Motor neuron (in vitro differentiated cells): Measurements from ENCODE around the gene OSBPL2. TPM values are rescaled to one million over a fixed set of nuclear protein-coding genes. Genes with fewer than 3 reads are reported as not detected.

Experiments
- ATAC-seq, 8 experiments: fragments of 200-7000 bp; cut with Tn5 transposase; replicated peaks in 6 of 8; 2 replicates each; pipeline ENCODE4 v1.8.0; 2021; ENCODE audit warnings: mild to moderate bottlenecking in 8 of 8, moderate library complexity in 8 of 8
- H3K27ac ChIP-seq, 2 donors: fragments of 250-450 bp; sonication (Bioruptor Pico); 2 replicates each; pipeline ENCODE4 v1.9.0; 2021; ENCODE audit warnings: antibody characterized with exemption in 2 of 2, mild to moderate bottlenecking in 2 of 2, moderate library complexity in 1 of 2
- H3K4me1 ChIP-seq, 2 donors: fragments of 250-450 bp; sonication (Bioruptor Pico); replicated peaks in 1 of 2; 2 replicates each; pipeline ENCODE4 v1.6.1; 2021; ENCODE audit warnings: antibody characterized with exemption in 2 of 2, mild to moderate bottlenecking in 2 of 2, moderate library complexity in 1 of 2
- H3K4me3 ChIP-seq, 5 donors: fragments of 250-450 bp; sonication (Bioruptor Pico); 2 replicates each; pipeline ENCODE4 v1.9.0; 2021; ENCODE audit warnings: antibody characterized with exemption in 5 of 5, mild to moderate bottlenecking in 5 of 5, moderate library complexity in 4 of 5
- WGBS, 10 experiments: fragments of 450-650 bp; shearing (Covaris generic); methylation state at CpG; one replicate each; pipeline ENCODE4 v1.0.0; 2022; 5-methylcytosine and 5-hydroxymethylcytosine counted together
- in situ Hi-C, 9 experiments: fragments of 400-800 bp; cut with MboI; loops; one replicate each; pipeline ENCODE4 v1.15.0; 2021; ENCODE audit warnings: low sequenced_read_pairs in 9 of 9, low pct_unique_long_range_greater_than_20kb in 2 of 9; ENCODE audit not compliant: unreplicated experiment in 9 of 9
- total RNA-seq, 8 experiments: library from RNA; unstranded; fragments of 300-600 nt; gene quantifications; 2 replicates each; pipeline versions ENCODE4 v1.2.3 to v1.2.4, GENCODE V29; 2022

OSBPL2 gene
- total RNA-seq, 8 experiments from 2014 or later: 22.4 to 33.4 (median 26.6) TPM

DNA sequence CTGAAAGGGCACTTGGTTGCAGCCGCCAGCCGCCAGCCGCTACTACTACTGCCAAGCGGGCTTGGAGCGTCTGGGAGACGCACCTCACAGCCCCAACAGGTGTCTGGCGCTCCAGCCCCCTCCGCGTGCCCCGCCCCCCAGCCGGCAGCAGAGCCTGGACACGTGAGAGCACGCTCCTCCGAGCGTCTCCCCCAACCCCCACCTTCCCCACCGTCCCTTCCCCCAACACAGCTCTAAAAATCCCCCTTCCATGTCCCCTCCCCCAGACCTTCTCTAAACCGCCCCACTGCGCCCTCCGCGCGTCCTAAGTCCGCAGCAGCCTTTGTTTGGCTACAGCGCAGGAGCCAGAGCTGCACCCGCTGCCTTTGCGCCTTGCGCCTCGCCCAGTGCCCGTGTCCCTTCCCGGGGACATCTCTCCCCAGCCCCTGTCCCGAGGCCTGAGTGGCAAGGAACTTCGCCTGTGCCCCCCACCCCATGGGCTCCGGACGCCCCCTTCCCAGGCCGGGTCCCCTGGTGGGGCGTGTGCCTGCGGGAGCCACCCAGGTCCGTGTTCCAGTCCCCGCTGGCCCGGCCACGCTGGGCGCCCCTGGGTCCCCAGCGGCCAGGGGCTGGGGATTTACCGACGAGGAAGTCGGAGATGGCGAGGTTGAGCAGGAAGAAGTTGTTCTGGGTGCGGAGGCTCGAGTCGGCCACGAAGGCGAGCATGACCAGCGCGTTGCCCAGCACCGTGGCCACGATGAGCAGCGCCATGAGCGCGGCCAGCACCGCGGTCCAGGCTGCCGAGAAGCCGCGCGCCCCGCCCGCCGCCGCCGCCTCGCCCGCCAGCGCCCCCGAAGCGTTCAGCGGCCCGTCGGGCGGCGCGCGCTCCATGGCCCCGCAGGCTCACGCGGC lies 19.0 kb upstream of the OSBPL2 start:
- peak; percentile 19 to 66 (median 51) for ATAC-seq
- peak overlapping the region; percentile 37 to 53 (median 45) for H3K4me3 ChIP-seq
- in situ Hi-C loops: no loop called here
- peaks cover 23 to 27% of the 10 kb centered on the region in 2 donors for H3K4me1 ChIP-seq
- H3K27ac ChIP-seq: no peak overlapping the region
- whole genome bisulfite sequencing, 10 experiments: 3% methylated on average over 6 of the region's 84 CpGs; no CpG with 5 or more reads in 9 of the 10 experiments

- Histone ChIP-seq H3K27ac (no peak within 1 kb of the TSS), H3K4me1 (peaks cover 23 to 27% of the 10 kb centered on the region in 2 donors), H3K4me3 (peak within 1 kb of the TSS; percentile 37 to 53 (median 45))
- no CpG with 5 or more reads among the region's 84 CpGs for WGBS, 10 experiments
- ATAC-seq: peak; percentile 72 to 90 (median 78)
- in situ Hi-C loops: no loop called here
These were observed 18.2 kb upstream of the OSBPL2 start, which contains the start of gene HRH3 for GRCh38 chr20:62219992-62220665. TSS of gene HRH3 (minus strand) at chr20:62220278. CDS start at chr20:62219970, 308 bp downstream.

GRCh38 chr20:62220666-62221568 lies 17.4 kb upstream of the OSBPL2 start:
- ATAC-seq: peak in 5 of 8 experiments; percentile 10 to 39 (median 25)
- H3K4me3 ChIP-seq: peak overlapping the region; percentile 37 to 53 (median 45)
- 0 to 3% (median 0%) methylated on average over 1 to 11 of the region's 46 CpGs; no CpG with 5 or more reads in 7 of the 10 experiments for WGBS, 10 experiments

DNA sequence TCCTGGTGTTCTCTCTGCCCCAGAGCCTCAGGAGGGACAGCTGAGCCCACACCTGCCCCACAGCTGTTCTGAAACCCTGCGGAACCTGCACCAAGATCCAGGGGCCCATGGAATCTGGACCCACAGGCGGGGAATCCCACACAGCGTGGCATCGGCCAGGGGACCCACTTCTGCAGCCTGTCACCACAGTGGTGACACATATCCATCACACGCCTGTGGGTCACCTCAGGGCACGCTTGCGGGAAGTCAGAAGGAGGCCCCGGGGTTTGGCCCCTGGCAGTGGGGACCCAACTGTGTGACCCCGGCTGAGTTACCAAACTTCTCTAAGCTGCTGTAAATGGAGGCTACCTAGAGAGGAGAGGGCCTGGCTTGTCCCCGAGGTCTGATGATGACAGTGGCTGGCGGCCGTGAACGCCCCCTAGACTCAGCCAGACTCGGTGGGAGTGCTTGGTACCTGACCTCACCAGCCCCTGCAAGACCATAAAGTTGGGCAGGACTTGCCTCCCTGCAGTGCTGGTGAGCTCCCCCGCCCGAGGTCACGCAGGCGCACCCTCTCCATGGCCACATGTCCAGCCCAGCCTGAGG lies 16.0 kb upstream of the OSBPL2 start:
- peaks cover 24 to 27% of the 10 kb centered on the region in 2 donors for H3K4me1 ChIP-seq
- in situ Hi-C loops: no loop called here
- H3K4me3 ChIP-seq: no peak overlapping the region
- 31 to 100% (median 57%) methylated on average over 1 to 4 of the region's 18 CpGs; no CpG with 5 or more reads in 6 of the 10 experiments for WGBS, 10 experiments
- no peak overlapping the region for H3K27ac ChIP-seq
- ATAC-seq: no peak

More at GRCh38 chr20:62220666-62221568, 17.4 kb upstream of the OSBPL2 start:
- Histone ChIP-seq H3K27ac (no peak overlapping the region), H3K4me1 (peaks cover 23 to 27% of the 10 kb centered on the region in 2 donors)
- in situ Hi-C loops: no loop called here

DNA sequence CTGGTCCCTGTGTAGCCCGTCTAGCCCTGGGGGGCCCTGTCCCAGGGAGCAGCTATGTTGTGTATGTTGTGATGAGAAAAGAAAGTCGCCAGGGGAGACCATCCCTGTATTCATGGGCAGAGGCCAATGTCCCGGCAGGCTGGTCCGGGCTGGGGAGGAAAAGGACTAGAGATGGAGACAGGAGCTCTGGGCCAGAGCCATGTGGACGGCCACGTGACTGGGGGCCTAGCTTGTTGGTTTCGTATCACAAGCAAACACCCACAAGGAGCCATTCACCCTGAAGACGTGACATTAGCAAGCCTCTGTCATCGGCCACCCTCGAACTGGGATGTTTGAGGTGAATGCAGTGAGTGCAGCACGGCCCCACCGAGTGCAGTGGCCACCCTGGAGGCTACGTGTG lies 15.3 kb upstream of the OSBPL2 start:
- no peak for ATAC-seq
- in situ Hi-C loops: no loop called here
- H3K4me1 ChIP-seq: peaks cover 24 to 29% of the 10 kb centered on the region in 2 donors
- H3K4me3 ChIP-seq: no peak overlapping the region
- no peak overlapping the region for H3K27ac ChIP-seq
- WGBS, 10 experiments: 30 to 80% (median 40%) methylated on average over 1 to 9 of the region's 13 CpGs; no CpG with 5 or more reads in 5 of the 10 experiments

GRCh38 chr20:62223571-62223970 lies 14.8 kb upstream of the OSBPL2 start:
- no peak for ATAC-seq
- peaks cover 18 to 24% of the 10 kb centered on the region in 2 donors for H3K4me1 ChIP-seq
- 0 to 90% (median 60%) methylated on average over 1 to 2 of the region's 9 CpGs; no CpG with 5 or more reads in 4 of the 10 experiments for WGBS, 10 experiments
- H3K27ac ChIP-seq: no peak overlapping the region
- no peak overlapping the region for H3K4me3 ChIP-seq
- in situ Hi-C loops: no loop called here

DNA sequence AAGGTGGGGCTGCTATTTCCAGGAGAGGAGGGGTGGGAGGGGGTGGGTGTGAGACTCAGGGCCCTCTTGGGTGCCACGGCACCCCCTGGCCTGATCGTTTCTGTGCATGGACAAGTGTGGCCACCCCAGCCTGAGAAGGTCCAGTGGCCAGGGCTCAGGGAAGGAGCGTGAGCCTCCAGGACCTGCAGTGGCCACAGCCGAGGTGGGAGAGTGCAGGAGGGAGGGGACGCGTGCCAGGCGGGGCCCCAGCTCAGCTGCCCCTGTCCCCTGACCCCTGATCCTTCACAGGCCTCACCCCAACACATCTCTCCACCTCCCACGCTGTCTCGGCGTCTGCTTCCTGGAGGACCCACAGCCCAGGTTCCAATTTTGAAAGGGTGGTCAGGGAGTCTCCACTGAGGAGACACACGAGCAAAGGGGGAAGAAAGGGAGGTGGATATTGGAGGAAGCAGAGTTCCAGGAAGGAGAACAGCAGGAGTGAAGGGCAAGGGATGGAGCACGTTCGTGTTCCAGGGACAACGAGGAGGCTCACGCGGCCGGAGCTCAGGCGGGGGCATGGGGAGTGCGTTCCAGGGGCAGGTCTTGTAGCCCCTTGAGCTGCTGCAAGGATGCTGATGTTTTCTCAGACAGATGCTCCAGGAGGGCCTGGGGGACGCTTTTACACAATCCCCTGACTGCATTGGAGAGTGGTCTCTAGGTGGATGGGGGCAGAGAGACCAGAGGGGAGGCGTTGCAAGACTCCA lies 14.0 kb upstream of the OSBPL2 start:
- WGBS, 10 experiments: 40 to 55% (median 48%) methylated on average over 1 to 8 of the region's 21 CpGs; no CpG with 5 or more reads in 7 of the 10 experiments
- Histone ChIP-seq H3K4me3 (no peak overlapping the region), H3K4me1 (peaks cover 14 to 22% of the 10 kb centered on the region in 2 donors), H3K27ac (no peak overlapping the region)
- in situ Hi-C loops: no loop called here
- no peak for ATAC-seq

DNA sequence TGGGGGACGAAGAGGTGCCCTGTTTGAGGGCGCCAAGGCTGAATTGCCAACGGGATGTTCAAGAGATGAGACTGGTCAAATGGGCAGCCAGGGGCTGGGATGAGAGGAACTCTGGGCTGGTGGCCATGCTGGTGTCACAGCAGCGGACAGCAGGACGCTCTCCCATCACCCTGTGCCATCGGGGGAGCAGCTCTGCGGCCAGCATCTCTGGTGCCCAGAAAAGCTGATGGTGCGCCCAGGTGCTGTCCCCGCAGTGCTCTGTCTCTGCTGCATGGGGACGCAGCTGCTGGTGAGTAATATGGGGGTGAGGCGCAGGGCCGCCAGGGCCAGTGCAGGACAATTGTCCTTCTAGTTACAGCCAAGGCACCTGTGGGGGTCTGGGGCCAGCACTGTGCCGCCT lies 13.3 kb upstream of the OSBPL2 start:
- Histone ChIP-seq H3K27ac (no peak overlapping the region), H3K4me1 (peaks cover 11 to 22% of the 10 kb centered on the region in 2 donors), H3K4me3 (no peak overlapping the region)
- in situ Hi-C loops: no loop called here
- ATAC-seq: no peak
- 0 to 86% (median 69%) methylated on average over 2 to 7 of the region's 13 CpGs; no CpG with 5 or more reads in 5 of the 10 experiments for WGBS, 10 experiments

DNA sequence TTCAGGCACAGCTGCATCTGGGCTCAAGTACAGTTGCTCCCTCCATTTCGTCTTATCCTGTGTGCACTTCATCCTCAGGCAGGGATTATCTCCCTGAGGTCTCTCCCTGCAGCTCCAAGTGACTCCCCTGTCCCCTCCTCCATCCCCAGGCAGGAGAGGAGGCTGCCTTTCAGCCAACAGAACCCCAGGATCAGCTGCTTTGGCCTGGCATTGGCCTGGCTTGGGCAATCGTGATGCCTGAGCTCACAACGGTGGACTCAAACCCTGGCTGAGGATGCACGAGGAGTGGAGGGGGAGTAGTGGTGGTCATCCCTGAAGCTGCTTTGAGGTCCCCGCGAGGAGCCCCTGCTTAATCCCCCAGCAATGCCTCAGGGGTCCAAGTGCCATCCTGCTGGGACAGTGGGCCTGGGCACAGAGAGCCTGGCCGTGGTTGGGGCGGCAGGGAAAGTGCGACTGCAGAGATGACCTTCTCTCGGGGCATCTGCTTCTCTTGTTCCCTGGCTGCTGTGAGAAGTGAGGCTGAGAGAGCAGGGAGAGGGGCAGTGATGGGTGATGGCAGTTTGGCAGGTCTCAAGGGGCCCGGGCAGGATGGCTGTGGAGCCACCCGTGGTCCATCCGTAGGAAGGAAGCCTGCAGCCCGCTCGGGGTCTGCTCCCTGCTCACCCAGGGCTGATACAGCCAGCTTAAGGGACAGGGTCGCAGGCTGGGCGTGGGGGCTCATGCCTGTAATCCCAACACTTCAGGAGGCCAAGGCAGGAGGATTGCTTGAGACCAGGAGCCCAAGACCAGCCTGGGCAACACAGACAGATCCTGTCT lies 12.3 kb upstream of the OSBPL2 start:
- WGBS, 10 experiments: 0 to 74% (median 60%) methylated on average over 1 to 8 of the region's 17 CpGs; no CpG with 5 or more reads in 3 of the 10 experiments

DNA sequence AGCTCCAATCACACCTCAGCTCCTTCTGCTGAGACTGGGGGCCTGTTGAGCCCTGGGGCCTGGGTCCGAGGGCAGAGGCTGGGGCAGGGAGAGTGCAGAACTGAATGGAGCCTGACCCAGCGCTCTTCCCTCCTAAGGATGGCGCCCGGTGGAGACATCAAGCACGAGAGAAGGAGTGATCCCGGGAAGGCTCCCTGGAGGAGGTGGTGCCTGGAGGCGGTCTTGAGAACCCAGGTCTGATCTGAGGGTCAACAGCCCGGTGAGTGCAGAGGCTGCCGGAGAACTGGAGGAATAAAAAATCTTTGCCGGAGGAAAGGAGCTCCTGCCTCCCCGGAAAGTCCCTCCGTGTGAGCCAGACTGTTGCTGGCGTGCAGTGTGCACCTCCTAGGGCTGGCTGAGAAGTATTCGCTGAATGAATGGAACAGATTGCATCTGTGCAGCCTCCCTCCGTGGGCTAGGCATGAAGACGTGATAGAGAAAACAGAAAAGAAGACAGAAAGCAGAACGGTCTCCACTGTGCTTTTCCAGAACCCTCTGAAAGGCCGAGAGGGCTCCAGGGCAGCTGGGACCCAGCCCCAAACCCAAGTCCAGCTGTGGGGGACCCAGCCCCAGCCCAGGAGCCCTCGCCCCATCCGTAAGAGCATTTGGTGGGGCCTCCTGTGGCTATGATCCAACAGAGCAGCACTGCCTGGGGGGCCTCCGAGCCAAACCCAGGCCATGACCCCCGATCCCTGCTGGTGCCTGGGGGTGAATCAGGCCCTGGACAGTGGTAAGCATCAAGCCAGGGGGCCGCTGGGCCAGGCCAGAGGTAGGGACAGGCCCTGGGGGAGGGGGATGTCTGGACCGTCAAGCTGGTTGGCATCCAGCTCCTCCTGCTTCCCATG lies 11.4 kb upstream of the OSBPL2 start:
- Histone ChIP-seq H3K27ac (no peak overlapping the region), H3K4me1 (peaks cover 0 to 6% of the 10 kb centered on the region in 2 donors), H3K4me3 (no peak overlapping the region)
- WGBS, 10 experiments: 20 to 89% (median 69%) methylated on average over 2 to 7 of the region's 24 CpGs; no CpG with 5 or more reads in 4 of the 10 experiments
- ATAC-seq: peak in 2 of 8 experiments; percentile 3 to 7
- in situ Hi-C loops: no loop called here

More for the DNA sequence above, 12.3 kb upstream of the OSBPL2 start:
- Histone ChIP-seq H3K4me3 (no peak overlapping the region), H3K4me1 (peaks cover 5 to 15% of the 10 kb centered on the region in 2 donors), H3K27ac (no peak overlapping the region)
- in situ Hi-C loops: no loop called here
- no peak for ATAC-seq
